ENCODE data around the gene SMPD1.

GRCh38 chr11:6403539-6403938 is 13.3 kb downstream of the SMPD1 start:
- TF ChIP-seq CTCF (IDR thresholded peaks at IDR 0.05) (no peak), POLR2AphosphoS5 (IDR thresholded peaks at IDR 0.05) (no peak), POLR2A (IDR thresholded peaks at IDR 0.05) (no peak)
